OCI-LY3 (cell line): Measurements from ENCODE around the gene SPOCK1.

Experiments
- H2AFZ ChIP-seq: fragments of 200-600, 300-600 bp; shearing (Covaris generic); 2 replicates; pipeline ENCODE4 v1.6.0; 2014; ENCODE audit warnings: antibody characterized with exemption, low read depth, low read length
- H3K27ac ChIP-seq: fragments of 200-600, 300-600 bp; sonication (generic); 2 replicates; pipeline ENCODE4 v1.5.1; 2014; ENCODE audit warnings: mild to moderate bottlenecking, low read length, moderate library complexity, mixed read lengths
- H3K27me3 ChIP-seq: fragments of 200-600, 300-600 bp; sonication (generic); 2 replicates; pipeline ENCODE4 v1.6.1; 2014; ENCODE audit warnings: low read depth, low read length, mixed read lengths
- H3K36me3 ChIP-seq: fragments of 200-600, 300-600 bp; sonication (generic); replicated peaks from 2 replicates; pipeline ENCODE3; 2014; ENCODE audit warnings: low read depth, low read length, mixed read lengths
- H3K4me1 ChIP-seq: fragments of 300-600, 200-600 bp; sonication (generic); 2 replicates; pipeline ENCODE4 v1.6.1; 2014; ENCODE audit warnings: low read length, mixed read lengths
- H3K4me2 ChIP-seq: fragments of 200-600, 300-600 bp; sonication (generic); 2 replicates; pipeline ENCODE4 v1.6.1; 2014; ENCODE audit warnings: low read length, mixed read lengths
- H3K4me3 ChIP-seq: fragments of 300-600, 200-600 bp; sonication (generic); 2 replicates; pipeline ENCODE4 v1.5.1; 2014; ENCODE audit warnings: antibody characterized with exemption, mild to moderate bottlenecking, low read length, moderate library complexity
- H3K79me2 ChIP-seq: fragments of 300-600, 200-600 bp; shearing (Covaris generic); 2 replicates; pipeline ENCODE4 v1.6.1; 2014; ENCODE audit warnings: mild to moderate bottlenecking, low read length, mixed read lengths
- H3K9ac ChIP-seq: fragments of 300-600, 200-600 bp; shearing (Covaris generic); 2 replicates; pipeline ENCODE4 v1.6.0; 2014; ENCODE audit warnings: mild to moderate bottlenecking, low read length, moderate library complexity
- H3K9me3 ChIP-seq: fragments of 200-600, 300-600 bp; shearing (Covaris generic); 2 replicates; pipeline ENCODE4 v1.6.1; 2014; ENCODE audit warnings: low read length, mixed read lengths; ENCODE audit not compliant: insufficient read depth
- H4K20me1 ChIP-seq: fragments of 200-600, 300-600 bp; sonication (generic); 2 replicates; pipeline ENCODE4 v1.6.1; 2016; ENCODE audit warnings: low read length, mixed read lengths; ENCODE audit not compliant: insufficient read depth
- CTCF ChIP-seq: fragments of 200-600, 300-600 bp; sonication (generic); IDR thresholded peaks from 2 replicates; pipeline ENCODE4 v1.5.1; 2014; ENCODE audit warnings: antibody characterized with exemption, low read length, low read depth
- EZH2phosphoT487 ChIP-seq: fragments of 200-600 bp; shearing (Covaris generic); IDR thresholded peaks from 2 replicates; pipeline ENCODE4 v1.6.1; 2018; ENCODE audit warnings: antibody characterized with exemption, mixed run types, low read depth

Gene SPOCK1

GRCh38 chr5:137273511-137273910 lies 225.6 kb downstream of the SPOCK1 start:
- H3K4me2 ChIP-seq: no peak overlapping the region
- H3K27me3 ChIP-seq: no peaks in the 10 kb centered on the region
- TF ChIP-seq EZH2phosphoT487 (no peak), CTCF (no peak)
- H3K9ac ChIP-seq: no peak overlapping the region
- H3K4me3 ChIP-seq: no peak overlapping the region
- H2AFZ ChIP-seq: no peak overlapping the region
- H4K20me1 ChIP-seq: no peaks in the 10 kb centered on the region
- H3K4me1 ChIP-seq: no peaks in the 10 kb centered on the region
- no peaks in the 10 kb centered on the region for H3K79me2 ChIP-seq
- no peaks in the 10 kb centered on the region for H3K36me3 ChIP-seq
- no peaks in the 10 kb centered on the region for H3K9me3 ChIP-seq
- H3K27ac ChIP-seq: no peak overlapping the region

GRCh38 chr5:137272831-137273230 lies 226.3 kb downstream of the SPOCK1 start:
- no peaks in the 10 kb centered on the region for H4K20me1 ChIP-seq
- H3K4me3 ChIP-seq: no peak overlapping the region
- no peaks in the 10 kb centered on the region for H3K9me3 ChIP-seq
- H3K4me1 ChIP-seq: no peaks in the 10 kb centered on the region
- no peak overlapping the region for H2AFZ ChIP-seq
- H3K36me3 ChIP-seq: no peaks in the 10 kb centered on the region
- H3K4me2 ChIP-seq: no peak overlapping the region
- no peaks in the 10 kb centered on the region for H3K27me3 ChIP-seq
- H3K27ac ChIP-seq: no peak overlapping the region
- TF ChIP-seq CTCF (no peak), EZH2phosphoT487 (no peak)
- H3K9ac ChIP-seq: no peak overlapping the region
- H3K79me2 ChIP-seq: no peaks in the 10 kb centered on the region

GRCh38 chr5:137269946-137270345 lies 229.2 kb downstream of the SPOCK1 start:
- Histone ChIP-seq H4K20me1 (no peaks in the 10 kb centered on the region), H3K4me3 (no peak overlapping the region), H3K9me3 (no peaks in the 10 kb centered on the region), H3K79me2 (no peaks in the 10 kb centered on the region), H3K36me3 (no peaks in the 10 kb centered on the region), H3K4me1 (no peaks in the 10 kb centered on the region), H3K27ac (no peak overlapping the region), H3K27me3 (no peaks in the 10 kb centered on the region), H3K9ac (no peak overlapping the region), H2AFZ (no peak overlapping the region), H3K4me2 (no peak overlapping the region)
- no peak for TF ChIP-seq CTCF
- TF ChIP-seq EZH2phosphoT487: no peak

- no peaks in the 10 kb centered on the region for H3K9me3 ChIP-seq
- no peaks in the 10 kb centered on the region for H3K79me2 ChIP-seq
- no peaks in the 10 kb centered on the region for H4K20me1 ChIP-seq
- no peak overlapping the region for H3K27ac ChIP-seq
- no peak overlapping the region for H2AFZ ChIP-seq
- no peak overlapping the region for H3K4me2 ChIP-seq
- no peaks in the 10 kb centered on the region for H3K4me1 ChIP-seq
- H3K4me3 ChIP-seq: no peak overlapping the region
- no peak for TF ChIP-seq CTCF
- TF ChIP-seq EZH2phosphoT487: no peak
- H3K9ac ChIP-seq: no peak overlapping the region
- H3K27me3 ChIP-seq: no peaks in the 10 kb centered on the region
- no peaks in the 10 kb centered on the region for H3K36me3 ChIP-seq
These were observed 229.9 kb downstream of the SPOCK1 start for GRCh38 chr5:137269274-137269673.
